Hematopoietic multipotent progenitor cell treated with erythropoietin and hydrocortisone succinate and interleukin-3 and kit ligand, for 6 days (in vitro differentiated cells): ENCODE measurements around the gene PCBP3.

Experiments used
- DNase-seq: peaks from one replicate; pipeline ENCODE4 v3.0.0-alpha.2; 2015

Gene PCBP3

DNA sequence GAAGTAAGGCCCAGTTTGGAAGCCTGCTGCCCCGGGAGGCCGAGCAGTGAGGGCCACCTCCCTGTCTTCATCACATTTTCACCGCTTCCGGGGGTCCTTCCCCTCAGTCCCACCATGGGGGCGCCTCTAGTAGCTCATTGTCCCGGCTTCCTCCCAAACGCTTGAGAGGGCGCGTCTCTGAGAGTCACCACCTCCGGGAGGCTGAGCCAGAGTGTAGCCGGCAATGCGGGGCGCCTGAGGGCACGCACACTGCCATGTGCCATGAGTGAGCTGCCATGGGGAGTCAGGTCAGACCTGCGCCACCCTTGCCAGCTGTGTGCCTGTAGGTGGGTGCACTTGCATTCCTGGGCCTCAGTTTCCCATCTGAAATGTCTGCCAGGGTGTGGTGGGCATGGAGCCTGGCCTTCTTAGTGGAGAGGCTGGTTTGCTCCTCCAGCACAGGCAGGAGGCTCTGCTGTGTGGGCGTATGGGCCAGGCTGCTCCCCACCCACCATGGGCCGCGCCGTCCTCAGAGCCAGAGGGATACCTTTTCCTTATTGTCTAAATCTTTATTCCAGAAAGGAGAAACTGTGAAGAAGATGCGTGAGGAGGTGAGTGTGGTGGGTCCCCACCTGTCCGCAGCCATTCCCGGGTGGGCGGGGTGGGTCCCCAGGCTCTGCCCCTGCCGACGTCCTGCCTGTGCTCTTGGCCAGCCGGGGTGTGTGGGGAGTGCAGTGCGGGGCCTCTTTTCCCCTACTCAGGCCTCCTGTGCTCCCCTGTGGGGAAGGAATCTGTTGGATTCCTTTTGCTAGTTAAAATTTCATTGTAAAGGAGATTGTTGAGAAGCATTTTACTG, 256.7 kb downstream of the PCBP3 start:
- no peak for DNase-seq

- no peak for DNase-seq
Observed at GRCh38 chr21:45901061-45901690, 257.7 kb downstream of the PCBP3 start.

DNA sequence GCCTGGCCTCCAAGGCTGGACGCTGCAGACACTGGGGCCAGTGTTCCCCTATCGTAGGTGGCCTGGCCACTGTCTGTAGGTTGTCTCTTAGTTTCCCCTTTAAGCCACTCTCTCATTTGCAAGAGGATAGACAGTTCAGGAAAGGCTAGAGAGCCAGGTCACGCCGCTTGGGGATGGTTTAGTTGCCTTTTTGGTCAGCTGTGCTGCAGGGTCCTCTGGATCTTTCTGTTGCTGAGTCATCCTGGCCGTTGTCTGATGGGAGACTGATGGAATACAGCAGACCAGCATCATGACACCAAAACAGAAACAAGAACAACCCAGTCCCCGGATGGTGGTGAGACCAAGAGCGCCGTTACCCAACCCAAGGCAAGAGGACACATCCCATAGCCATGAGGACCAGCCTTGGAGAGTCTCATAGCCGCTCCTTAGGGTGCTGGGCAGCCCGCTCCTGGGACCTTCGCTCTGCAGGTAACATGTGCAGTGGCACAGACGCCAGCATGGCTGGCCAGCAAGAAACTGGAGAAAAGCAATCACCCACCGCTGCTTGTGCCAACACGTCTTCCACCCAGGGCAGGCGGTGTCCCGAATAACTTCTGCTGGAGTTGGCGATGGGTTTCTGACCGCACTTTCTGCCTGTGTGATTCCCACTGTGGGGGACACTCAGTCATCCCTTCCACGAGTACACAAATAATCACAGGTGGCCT, 258.9 kb downstream of the PCBP3 start:
- DNase-seq = no peak

DNA sequence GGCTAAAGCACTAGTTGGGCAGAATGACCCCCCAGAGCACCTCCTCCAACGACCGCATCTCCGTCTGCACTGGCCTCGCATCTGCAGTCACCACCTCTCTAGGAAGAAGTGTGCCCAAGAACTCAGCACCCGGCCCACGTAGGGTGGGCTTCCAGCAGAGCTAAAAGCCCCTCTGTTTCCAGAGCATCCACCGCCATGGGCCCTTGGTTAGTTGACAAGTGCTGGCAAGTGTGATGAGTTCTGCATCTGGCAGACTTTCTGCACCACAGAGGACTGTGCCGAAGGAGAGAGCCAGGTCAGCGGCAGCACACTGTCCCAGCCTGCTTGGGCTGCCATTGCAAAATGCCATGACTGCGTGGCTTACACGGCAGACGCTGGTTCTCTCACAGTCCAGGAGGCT, 261.7 kb downstream of the PCBP3 start:
- DNase-seq = no peak

GRCh38 chr21:45906196-45906805, 262.8 kb downstream of the PCBP3 start:
- no peak for DNase-seq

DNA sequence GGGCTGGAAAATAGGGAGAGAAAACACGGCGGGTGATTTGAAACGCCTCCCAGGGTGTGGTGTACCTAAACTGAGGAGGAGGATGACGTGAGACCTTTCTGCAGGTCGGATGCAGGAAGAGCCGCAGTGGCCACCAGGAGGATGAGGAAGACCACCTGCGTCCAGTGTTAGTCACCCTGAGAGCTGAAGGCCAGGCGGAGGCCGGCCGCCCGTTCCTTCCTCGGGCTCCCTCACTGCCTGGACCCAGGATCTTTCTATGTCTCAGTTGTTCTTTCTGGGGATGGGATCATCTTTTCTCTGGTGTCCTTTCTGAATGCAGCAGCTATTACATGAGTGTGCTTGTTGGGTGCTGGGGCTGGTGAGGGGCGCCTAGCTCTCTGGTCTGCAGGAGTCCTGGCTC, 263.3 kb downstream of the PCBP3 start:
- DNase-seq = no peak

- no peak for DNase-seq
Observed at GRCh38 chr21:45908536-45909237, 265.2 kb downstream of the PCBP3 start.

DNA sequence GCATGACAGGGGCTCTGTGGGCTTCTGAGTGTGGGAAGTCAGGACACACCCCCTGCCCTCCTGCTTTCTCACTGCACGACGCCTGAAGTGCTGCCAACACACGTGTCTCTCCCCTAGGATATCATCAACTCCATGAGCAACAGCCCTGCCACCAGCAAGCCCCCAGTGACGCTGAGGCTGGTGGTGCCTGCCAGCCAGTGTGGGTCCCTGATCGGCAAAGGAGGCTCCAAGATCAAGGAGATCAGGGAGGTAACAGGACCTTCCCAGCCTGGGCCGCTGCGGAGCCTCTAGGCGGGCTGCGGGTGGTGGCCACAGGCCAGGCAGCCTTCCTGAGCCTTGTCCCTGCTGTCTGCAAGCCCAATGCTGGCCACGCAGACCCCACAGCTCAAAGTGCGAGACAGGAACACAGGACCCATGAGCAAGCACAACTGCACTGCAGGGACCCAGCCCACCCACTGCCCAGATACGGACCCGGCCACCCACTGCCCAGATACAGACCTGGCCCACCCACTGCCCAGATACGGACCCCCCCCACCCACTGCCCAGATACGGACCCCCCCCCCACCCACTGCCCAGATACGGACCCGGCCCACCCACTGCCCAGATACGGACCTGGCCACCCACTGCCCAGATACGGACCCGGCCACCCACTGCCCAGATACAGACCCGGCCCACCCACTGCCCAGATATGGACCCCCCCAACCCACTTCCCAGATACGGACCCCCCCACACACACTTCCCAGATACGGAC, 265.9 kb downstream of the PCBP3 start:
- DNase-seq = no peak

GRCh38 chr21:45910155-45910547, 266.6 kb downstream of the PCBP3 start:
- DNase-seq = no peak

DNA sequence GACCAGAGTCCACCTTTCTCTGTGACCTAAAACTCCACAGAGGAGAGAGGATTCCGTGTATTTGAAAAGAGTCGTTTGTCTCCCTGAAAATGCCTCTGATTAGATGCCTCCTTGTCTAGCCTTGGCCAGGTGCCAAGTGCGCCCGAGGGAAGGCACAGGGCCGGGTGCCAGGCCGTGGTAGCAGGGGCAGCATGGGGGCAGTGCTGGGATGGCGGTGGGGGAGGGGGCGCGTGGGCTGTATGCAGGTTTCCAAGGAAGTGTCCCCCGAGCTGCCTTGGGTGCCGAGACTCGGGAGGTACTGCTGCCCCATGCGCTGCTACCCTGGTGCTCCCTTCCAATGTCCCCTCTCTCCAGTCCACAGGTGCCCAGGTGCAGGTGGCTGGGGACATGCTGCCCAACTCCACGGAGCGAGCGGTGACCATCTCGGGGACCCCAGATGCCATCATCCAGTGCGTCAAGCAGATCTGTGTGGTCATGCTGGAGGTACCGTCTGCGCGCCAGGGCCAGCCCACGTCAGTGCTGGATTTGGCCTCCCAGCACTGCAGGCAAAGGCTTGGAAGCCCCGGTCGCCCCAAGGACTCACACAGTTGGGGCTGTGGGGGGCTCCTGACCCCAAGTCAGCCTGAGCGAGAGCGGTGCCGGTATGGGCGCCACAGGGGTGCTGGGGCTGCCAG, 267.2 kb downstream of the PCBP3 start:
- peak; percentile 14 for DNase-seq

DNA sequence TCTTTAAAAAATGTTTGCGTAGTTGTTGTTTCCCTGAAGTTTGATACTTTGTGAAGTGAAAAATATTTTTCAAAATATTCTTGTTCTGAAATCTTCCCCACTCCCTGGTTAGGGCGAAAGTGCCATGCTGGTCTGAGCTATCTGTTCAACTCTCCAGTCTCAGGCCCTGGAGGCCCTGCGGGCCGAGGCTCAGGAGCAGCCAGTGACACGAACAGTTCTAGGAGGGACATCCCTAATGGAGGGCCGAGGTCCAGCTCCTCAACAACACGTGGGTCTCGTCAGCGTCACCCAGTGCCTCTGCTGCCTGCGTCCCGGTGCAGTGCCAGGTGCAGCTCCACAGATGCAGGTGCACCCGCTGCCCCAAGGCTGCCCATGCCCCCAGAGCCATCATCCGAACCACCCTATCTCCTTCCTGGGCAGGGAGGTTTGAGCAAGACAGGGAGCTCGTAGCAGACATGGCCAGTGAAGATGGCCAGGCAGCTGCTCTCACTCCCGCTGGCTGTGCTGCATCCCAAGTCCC, 268.3 kb downstream of the PCBP3 start:
- DNase-seq = no peak

- DNase-seq = no peak
Observed at GRCh38 chr21:45912611-45913417, 269.3 kb downstream of the PCBP3 start.

GRCh38 chr21:45913418-45913765, 269.9 kb downstream of the PCBP3 start:
- no peak for DNase-seq

- DNase-seq = no peak
Observed at GRCh38 chr21:45913886-45914285, 270.4 kb downstream of the PCBP3 start.

- DNase-seq = no peak
Observed at GRCh38 chr21:45914321-45914845, 270.9 kb downstream of the PCBP3 start.

DNA sequence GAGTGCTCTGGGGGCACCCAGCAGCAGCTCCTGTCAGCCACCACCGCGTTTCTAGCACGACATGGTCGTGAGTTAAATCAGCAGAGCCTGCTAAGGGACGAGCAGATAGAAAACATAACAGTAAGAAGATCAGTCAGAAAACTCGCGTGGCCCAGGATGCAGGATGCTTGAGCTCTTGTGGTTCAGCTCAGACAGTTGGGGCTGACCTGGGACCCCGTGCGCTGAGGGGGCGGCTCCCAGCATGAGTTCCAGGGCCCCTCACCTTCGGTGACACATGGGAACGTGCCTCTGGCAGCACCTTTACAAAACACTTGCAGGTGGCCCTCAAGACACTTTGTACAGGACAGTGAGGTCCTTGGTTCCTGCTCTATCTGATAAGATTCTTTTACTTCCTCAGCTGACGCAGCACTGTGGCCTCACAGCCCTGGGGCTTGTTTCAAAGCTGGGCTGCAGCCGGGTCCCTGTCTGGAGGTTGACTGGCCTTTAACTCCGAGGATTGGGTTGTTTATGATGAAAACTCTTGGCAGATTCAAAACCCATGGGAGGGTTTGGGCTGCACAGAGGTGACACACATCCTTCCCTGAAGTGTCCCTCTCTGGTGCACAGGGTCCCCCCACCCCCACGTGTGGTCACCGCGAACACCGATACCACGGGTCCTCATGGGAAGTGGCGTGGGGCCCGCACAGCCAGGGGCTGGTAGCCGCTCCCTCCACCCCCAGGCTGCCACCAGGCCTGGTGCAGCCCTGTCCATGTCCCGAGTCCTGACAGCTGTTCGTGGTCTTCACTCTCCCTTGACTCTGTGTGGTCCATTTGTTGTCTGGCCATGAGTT, 272.7 kb downstream of the PCBP3 start:
- DNase-seq = peak; percentile 57

DNA sequence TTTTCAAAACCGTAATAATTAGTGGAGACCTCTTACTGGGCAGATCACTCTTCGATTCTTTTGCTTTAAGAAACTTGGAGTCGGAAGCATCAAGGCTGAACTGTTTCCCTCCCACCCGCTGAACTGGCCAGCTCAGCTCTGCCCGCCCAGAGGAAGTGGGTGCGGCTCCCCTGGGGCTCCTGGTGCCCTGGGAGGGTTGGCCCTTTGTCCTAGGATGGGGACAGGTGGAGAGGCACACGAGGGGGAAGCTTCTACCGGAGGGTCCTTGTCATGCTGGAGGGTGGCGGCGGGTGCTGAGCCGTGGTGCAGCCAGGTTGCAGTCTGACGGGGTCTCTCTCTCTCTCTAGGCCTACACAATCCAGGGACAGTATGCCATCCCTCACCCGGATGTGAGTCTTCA, 273.7 kb downstream of the PCBP3 start:
- DNase-seq = no peak

DNA sequence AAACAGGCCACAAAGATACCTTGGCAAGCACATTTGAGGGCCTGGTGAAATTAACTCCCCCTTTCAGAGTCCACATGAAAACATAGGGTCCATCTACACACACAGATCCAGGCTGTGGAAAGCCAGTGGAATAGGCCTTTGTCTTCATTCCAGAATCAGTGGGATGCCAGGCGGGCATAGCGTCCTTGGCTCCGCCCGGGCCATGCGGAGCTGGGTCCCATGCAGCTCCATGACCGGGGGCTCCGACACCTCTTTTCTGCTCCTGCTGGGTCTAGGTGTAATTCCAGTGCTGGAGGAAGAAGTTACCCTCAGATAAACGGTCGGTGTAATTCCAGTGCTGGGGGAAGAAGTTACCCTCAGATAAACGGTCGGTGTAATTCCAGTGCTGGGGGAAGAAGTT, 274.5 kb downstream of the PCBP3 start:
- DNase-seq = no peak

DNA sequence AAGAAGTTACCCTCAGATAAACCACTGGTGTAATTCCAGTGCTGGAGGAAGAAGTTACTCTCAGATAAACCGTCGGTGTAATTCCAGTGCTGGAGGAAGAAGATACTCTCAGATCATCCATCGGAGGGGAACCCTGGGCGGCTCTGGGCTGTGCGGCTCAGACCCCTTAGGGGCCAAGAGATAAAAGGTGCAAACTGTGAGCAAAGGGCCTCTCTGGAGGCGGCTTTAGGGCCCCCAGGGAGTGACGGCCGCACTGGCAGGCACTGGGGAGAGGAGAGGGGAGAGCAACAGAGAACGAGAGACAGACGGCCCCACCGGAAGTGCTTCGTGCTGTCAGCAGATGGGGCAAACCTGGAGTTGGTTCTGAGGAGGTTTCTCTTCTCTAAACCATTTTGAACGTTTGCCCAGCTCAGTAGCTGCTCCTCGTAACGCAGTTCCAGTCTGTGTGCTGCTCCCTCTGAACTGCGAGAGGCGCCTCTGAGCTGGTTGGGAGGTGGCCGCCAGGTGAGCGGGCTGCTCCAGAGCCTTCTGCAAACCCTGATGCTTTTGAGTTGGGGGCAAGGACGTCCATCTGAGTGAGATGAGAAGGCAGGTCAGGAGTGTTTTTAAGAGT, 275.4 kb downstream of the PCBP3 start:
- no peak for DNase-seq
